H9 (cell line): ENCODE data around the gene MORN1. TPM values are rescaled to one million over a fixed set of nuclear protein-coding genes. Genes with fewer than 3 reads are reported as not detected.
A peak's percentile ranks its signal among the peaks of the same experiment; 100 is the strongest.

Experiments
- DNase-seq: peaks from one replicate; pipeline ENCODE4 v3.0.0-alpha.2; 2017
- H2AFZ ChIP-seq: one replicate; pipeline ENCODE4 v1.6.1; 2013; ENCODE audit warnings: mild to moderate bottlenecking, low read length, control low read depth, moderate library complexity
- H2AK5ac ChIP-seq: 2 replicates; pipeline ENCODE4 v1.6.1; 2013; ENCODE audit warnings: low read length, control low read depth, mixed read lengths; ENCODE audit not compliant: insufficient read length
- H2BK120ac ChIP-seq: one replicate; pipeline ENCODE4 v1.6.1; 2013; ENCODE audit warnings: low read depth, mild to moderate bottlenecking, low read length, control low read depth, inconsistent platforms; ENCODE audit not compliant: poor library complexity, severe bottlenecking
- H2BK12ac ChIP-seq: 2 replicates; pipeline ENCODE4 v1.6.1; 2013; ENCODE audit warnings: low read length, control low read depth, mixed read lengths, low read depth; ENCODE audit not compliant: insufficient read length
- H2BK15ac ChIP-seq: 2 replicates; pipeline ENCODE4 v1.6.1; 2013; ENCODE audit warnings: low read depth, low read length, control low read depth
- H2BK20ac ChIP-seq: one replicate; pipeline ENCODE4 v1.6.1; 2013; ENCODE audit warnings: low read depth, mild to moderate bottlenecking, low read length, control low read depth, inconsistent platforms; ENCODE audit not compliant: poor library complexity, severe bottlenecking
- H2BK5ac ChIP-seq: 2 replicates; pipeline ENCODE4 v1.6.1; 2013; ENCODE audit warnings: low read length, control low read depth, mixed read lengths; ENCODE audit not compliant: insufficient read length
- H3K14ac ChIP-seq: 2 replicates; pipeline ENCODE4 v1.6.1; 2013; ENCODE audit warnings: low read length, control low read depth; ENCODE audit not compliant: insufficient read depth
- H3K18ac ChIP-seq: 2 replicates; pipeline ENCODE4 v1.6.1; 2013; ENCODE audit warnings: low read depth, mild to moderate bottlenecking, mixed read lengths, low read length, control low read depth; ENCODE audit not compliant: insufficient read length
- H3K23ac ChIP-seq: 2 replicates; pipeline ENCODE4 v1.6.1; 2013; ENCODE audit warnings: low read length, control low read depth, mixed read lengths, low read depth; ENCODE audit not compliant: insufficient read length
- H3K23me2 ChIP-seq: 2 replicates; pipeline ENCODE4 v1.6.1; 2013; ENCODE audit warnings: low read depth, mild to moderate bottlenecking, mixed read lengths, low read length, control low read depth; ENCODE audit not compliant: insufficient read length, poor library complexity, severe bottlenecking
- H3K27ac ChIP-seq: 2 replicates; pipeline ENCODE4 v1.5.1; 2013; ENCODE audit warnings: low read length, control low read depth, mixed read lengths, low read depth; ENCODE audit not compliant: insufficient read length
- H3K27me3 ChIP-seq: 2 replicates; pipeline ENCODE4 v1.6.1; 2013; ENCODE audit warnings: low read length, control low read depth, inconsistent platforms; ENCODE audit not compliant: insufficient read depth
- H3K4ac ChIP-seq: 2 replicates; pipeline ENCODE4 v1.6.1; 2013; ENCODE audit warnings: low read depth, mild to moderate bottlenecking, control low read depth, inconsistent platforms, low read length, moderate library complexity
- H3K4me1 ChIP-seq: 2 replicates; pipeline ENCODE4 v1.6.1; 2013; ENCODE audit warnings: low read length, control low read depth, inconsistent platforms; ENCODE audit not compliant: insufficient read depth
- H3K4me2 ChIP-seq: 2 replicates; pipeline ENCODE4 v1.6.1; 2013; ENCODE audit warnings: low read length, control low read depth, mixed read lengths; ENCODE audit not compliant: insufficient read length, insufficient read depth
- H3K56ac ChIP-seq: 2 replicates; pipeline ENCODE4 v1.6.1; 2013; ENCODE audit warnings: low read depth, mild to moderate bottlenecking, mixed read lengths, low read length, control low read depth; ENCODE audit not compliant: insufficient read length
- H3K79me1 ChIP-seq: 2 replicates; pipeline ENCODE4 v1.6.1; 2013; ENCODE audit warnings: low read depth, mild to moderate bottlenecking, moderate library complexity, low read length, control low read depth, inconsistent platforms; ENCODE audit not compliant: insufficient read depth, poor library complexity, severe bottlenecking
- H3K79me2 ChIP-seq: 2 replicates; pipeline ENCODE4 v1.6.1; 2013; ENCODE audit warnings: low read length, control low read depth, inconsistent platforms; ENCODE audit not compliant: insufficient read depth
- H3K9ac ChIP-seq: 2 replicates; pipeline ENCODE4 v1.6.1; 2013; ENCODE audit warnings: low read length, control low read depth, mixed read lengths; ENCODE audit not compliant: insufficient read length; ENCODE audit errors: extremely low read depth
- H3K9me3 ChIP-seq: one replicate; pipeline ENCODE4 v1.6.1; 2013; ENCODE audit warnings: low read depth, low read length, inconsistent platforms; ENCODE audit not compliant: control insufficient read depth
- H3T11ph ChIP-seq: one replicate; pipeline ENCODE4 v1.6.1; 2013; ENCODE audit warnings: mild to moderate bottlenecking, low read length, control low read depth, inconsistent platforms
- H4K20me1 ChIP-seq: one replicate; pipeline ENCODE4 v1.6.1; 2013; ENCODE audit not compliant: control insufficient read depth, insufficient read length, insufficient read depth
- H4K5ac ChIP-seq: 2 replicates; pipeline ENCODE4 v1.6.1; 2013; ENCODE audit warnings: low read depth, mild to moderate bottlenecking, mixed read lengths, low read length, control low read depth; ENCODE audit not compliant: insufficient read length
- H4K8ac ChIP-seq: replicated peaks from 2 replicates; pipeline ENCODE4 v1.6.1; 2013; ENCODE audit warnings: low read length, control low read depth, mixed read lengths, low read depth; ENCODE audit not compliant: insufficient read length
- H4K91ac ChIP-seq: 2 replicates; pipeline ENCODE4 v1.6.1; 2013; ENCODE audit warnings: low read depth, mild to moderate bottlenecking, moderate library complexity, mixed read lengths, low read length, control low read depth; ENCODE audit not compliant: insufficient read length
- H3K27ac Mint-ChIP-seq, 3 experiments: 2 replicates in 2 of 3; 3 replicates in 1 of 3; pipeline ENCODE4 v1.8.0; 2020 to 2021; ENCODE audit warnings: mixed read lengths in 3 of 3, mild to moderate bottlenecking in 1 of 3, moderate library complexity in 1 of 3
- H3K27me3 Mint-ChIP-seq: 2 replicates; pipeline ENCODE4 v1.8.0; 2021; ENCODE audit warnings: low read depth, mild to moderate bottlenecking, moderate library complexity, mixed read lengths
- H3K36me3 Mint-ChIP-seq, 3 experiments: 2 replicates in 2 of 3; 3 replicates in 1 of 3; pipeline ENCODE4 v1.8.0; 2020 to 2021; ENCODE audit warnings: low read depth in 3 of 3, mixed read lengths in 3 of 3; ENCODE audit not compliant: insufficient read depth in 1 of 3
- H3K4me1 Mint-ChIP-seq, 2 experiments: 2 replicates each; pipeline ENCODE4 v1.8.0; 2020; ENCODE audit warnings: mixed read lengths in 2 of 2
- H3K4me3 Mint-ChIP-seq, 2 experiments: 2 replicates in 1 of 2; 3 replicates in 1 of 2; pipeline ENCODE4 v1.8.0; 2020 to 2021; ENCODE audit warnings: mild to moderate bottlenecking in 2 of 2, mixed read lengths in 2 of 2, moderate library complexity in 1 of 2
- H3K9me3 Mint-ChIP-seq, 2 experiments: 2 replicates in 1 of 2; 3 replicates in 1 of 2; pipeline ENCODE4 v1.8.0; 2020; ENCODE audit warnings: mild to moderate bottlenecking in 2 of 2, mixed read lengths in 2 of 2, moderate library complexity in 1 of 2
- WGBS: extraction: QIAGEN DNeasy Blood & Tissue Kit; methylation state at CpG from one replicate; pipeline ENCODE4 v1.1.7; 2013; ENCODE audit warnings: missing lambda C conversion rate, low lambda C conversion rate, mixed read lengths; ENCODE audit not compliant: insufficient read length; ENCODE audit errors: extremely low coverage; 5-methylcytosine and 5-hydroxymethylcytosine counted together
- total RNA-seq: library from RNA; stranded (reverse); gene quantifications from 2 replicates; pipeline ENCODE4 v1.2.1, GENCODE V29; 2021
- TF ChIP-seq, protein P1 (sequence below): fragments of 200-600 bp; sonication (generic); conservative IDR thresholded peaks from 3 replicates; pipeline ENCODE4 v1.8.0; 2021; ENCODE audit warnings: antibody characterized with exemption, mild to moderate bottlenecking

Gene MORN1
- total RNA-seq, 1 experiment from 2014 or later: 12.7 TPM

DNA sequence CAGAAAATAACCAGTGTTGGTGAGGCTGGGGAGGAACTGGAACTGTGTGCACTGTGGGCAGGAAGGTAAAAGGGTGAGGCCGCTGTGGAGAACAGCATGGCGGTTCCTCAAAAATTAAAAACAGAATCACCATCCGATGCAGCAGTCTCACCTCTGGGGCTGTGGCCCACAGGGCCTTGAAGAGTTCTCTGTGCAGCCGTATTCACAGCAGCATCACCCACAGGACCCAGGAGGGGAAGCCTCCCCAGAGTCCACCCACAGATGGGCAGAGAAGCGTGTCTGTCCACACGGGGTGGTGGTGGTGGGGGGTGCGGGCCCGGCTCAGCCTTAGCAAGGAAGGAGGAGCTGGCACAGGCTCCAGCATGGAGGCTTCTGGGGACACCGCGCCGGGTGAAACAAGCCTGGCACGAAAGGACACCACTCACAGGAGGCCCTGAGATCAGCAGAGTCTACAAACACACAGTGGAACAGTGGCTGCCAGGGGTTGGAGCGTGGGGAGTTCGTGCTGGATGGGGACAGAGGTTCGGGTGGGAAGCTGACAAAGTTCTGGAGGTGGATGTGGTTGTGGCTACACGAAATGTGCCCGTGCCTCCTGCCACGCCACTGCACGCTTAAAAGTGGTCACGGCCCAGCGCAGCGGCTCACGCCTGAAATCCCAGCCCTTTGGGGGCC, 11.5 kb downstream of the MORN1 start:
- Histone ChIP-seq H2AFZ (no peak overlapping the region), H2BK5ac (no peak overlapping the region), H3K23ac (no peak overlapping the region), H3T11ph (no peak overlapping the region), H3K56ac (no peak overlapping the region), H4K20me1 (no peaks in the 10 kb centered on the region), H2BK12ac (no peak overlapping the region), H3K27me3 (no peaks in the 10 kb centered on the region), H3K14ac (no peak overlapping the region), H2BK120ac (no peak overlapping the region), H2AK5ac (no peak overlapping the region), H2BK15ac (no peak overlapping the region), H3K27ac (no peak overlapping the region), H3K4ac (no peak overlapping the region), H3K4me2 (no peak overlapping the region), H3K18ac (no peak overlapping the region), H3K9me3 (no peaks in the 10 kb centered on the region), H3K4me1 (no peaks in the 10 kb centered on the region), H3K79me1 (no peaks in the 10 kb centered on the region), H4K8ac (no peak overlapping the region), H3K79me2 (no peaks in the 10 kb centered on the region), H3K9ac (no peak overlapping the region), H3K23me2 (no peaks in the 10 kb centered on the region), H4K5ac (no peak overlapping the region), H2BK20ac (no peak overlapping the region), H4K91ac (no peak overlapping the region)
- TF ChIP-seq, protein P1, sequence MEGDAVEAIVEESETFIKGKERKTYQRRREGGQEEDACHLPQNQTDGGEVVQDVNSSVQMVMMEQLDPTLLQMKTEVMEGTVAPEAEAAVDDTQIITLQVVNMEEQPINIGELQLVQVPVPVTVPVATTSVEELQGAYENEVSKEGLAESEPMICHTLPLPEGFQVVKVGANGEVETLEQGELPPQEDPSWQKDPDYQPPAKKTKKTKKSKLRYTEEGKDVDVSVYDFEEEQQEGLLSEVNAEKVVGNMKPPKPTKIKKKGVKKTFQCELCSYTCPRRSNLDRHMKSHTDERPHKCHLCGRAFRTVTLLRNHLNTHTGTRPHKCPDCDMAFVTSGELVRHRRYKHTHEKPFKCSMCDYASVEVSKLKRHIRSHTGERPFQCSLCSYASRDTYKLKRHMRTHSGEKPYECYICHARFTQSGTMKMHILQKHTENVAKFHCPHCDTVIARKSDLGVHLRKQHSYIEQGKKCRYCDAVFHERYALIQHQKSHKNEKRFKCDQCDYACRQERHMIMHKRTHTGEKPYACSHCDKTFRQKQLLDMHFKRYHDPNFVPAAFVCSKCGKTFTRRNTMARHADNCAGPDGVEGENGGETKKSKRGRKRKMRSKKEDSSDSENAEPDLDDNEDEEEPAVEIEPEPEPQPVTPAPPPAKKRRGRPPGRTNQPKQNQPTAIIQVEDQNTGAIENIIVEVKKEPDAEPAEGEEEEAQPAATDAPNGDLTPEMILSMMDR: no peak
- no peaks in the 10 kb centered on the region for H3K9me3 Mint-ChIP-seq
- WGBS: no CpG with 5 or more reads among the region's 23 CpGs
- H3K4me1 Mint-ChIP-seq: peaks cover 3 to 4% of the 10 kb centered on the region in 2 experiments; a peak in 1 of 4 replicates
- peak overlapping the region in 1 of 3 experiments; percentile 44; a peak in 2 of 7 replicates for H3K27ac Mint-ChIP-seq
- H3K27me3 Mint-ChIP-seq: no peaks in the 10 kb centered on the region; the same call in none of the 2 replicates
- no peak for DNase-seq
- no peaks in the 10 kb centered on the region; a peak in 1 of 7 replicates for H3K36me3 Mint-ChIP-seq
- H3K4me3 Mint-ChIP-seq: no peak overlapping the region
